GM19099 (cell line): ENCODE data around the gene CRISPLD2.

Experiments used
- POLR2A ChIP-seq: IDR thresholded peaks from 3 replicates; pipeline ENCODE4 v1.6.1; 2011; ENCODE audit warnings: low read depth; ENCODE audit not compliant: insufficient read length; ENCODE audit errors: extremely low read depth

Gene CRISPLD2

GRCh38 chr16:84791088-84791487 lies 28.7 kb upstream of the CRISPLD2 start:
- TF ChIP-seq POLR2A = no peak

GRCh38 chr16:84791501-84791900 lies 28.3 kb upstream of the CRISPLD2 start:
- TF ChIP-seq POLR2A = no peak

DNA sequence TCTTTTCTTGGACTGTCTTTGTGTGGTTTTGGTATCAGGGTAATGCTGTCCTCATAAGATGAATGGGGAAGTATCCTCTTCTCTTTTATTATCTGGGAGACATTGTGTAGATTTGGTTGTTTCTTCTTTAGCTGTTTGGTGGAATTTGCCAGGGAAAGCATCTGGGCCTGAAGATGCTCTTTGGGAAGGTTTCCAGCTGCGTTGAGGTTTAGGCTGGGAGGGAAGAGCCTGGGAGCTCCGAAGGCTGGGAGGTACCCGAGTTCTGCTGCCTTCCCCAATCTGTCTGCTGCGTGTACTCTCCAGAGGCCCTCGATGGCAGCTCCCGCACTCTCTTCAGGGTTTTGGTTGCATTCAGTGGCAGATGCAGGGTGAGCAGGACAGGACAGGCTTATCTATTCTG lies 25.6 kb upstream of the CRISPLD2 start:
- TF ChIP-seq POLR2A = no peak

DNA sequence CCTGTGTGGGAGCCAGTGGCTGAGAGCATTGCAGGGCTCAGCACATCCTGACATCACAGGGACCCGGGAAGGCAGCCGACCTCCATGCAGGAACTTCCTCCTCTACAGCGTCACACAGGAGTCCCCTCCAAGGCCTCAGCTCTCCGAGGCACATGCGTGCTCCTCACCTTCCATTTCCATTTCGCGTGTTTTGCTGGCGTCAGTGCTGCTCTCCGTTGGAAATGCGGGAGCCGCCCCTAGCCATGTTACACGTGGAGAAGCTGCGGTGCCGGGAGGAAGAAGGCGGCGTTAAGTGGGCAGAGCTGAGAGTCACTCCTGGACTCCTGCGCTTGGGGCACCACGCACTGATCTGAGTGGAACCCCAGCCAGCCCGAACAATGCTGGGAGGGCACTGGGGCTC lies 25.2 kb upstream of the CRISPLD2 start:
- no peak for TF ChIP-seq POLR2A

- no peak for TF ChIP-seq POLR2A
Observed at GRCh38 chr16:84795329-84796053, 24.3 kb upstream of the CRISPLD2 start.

DNA sequence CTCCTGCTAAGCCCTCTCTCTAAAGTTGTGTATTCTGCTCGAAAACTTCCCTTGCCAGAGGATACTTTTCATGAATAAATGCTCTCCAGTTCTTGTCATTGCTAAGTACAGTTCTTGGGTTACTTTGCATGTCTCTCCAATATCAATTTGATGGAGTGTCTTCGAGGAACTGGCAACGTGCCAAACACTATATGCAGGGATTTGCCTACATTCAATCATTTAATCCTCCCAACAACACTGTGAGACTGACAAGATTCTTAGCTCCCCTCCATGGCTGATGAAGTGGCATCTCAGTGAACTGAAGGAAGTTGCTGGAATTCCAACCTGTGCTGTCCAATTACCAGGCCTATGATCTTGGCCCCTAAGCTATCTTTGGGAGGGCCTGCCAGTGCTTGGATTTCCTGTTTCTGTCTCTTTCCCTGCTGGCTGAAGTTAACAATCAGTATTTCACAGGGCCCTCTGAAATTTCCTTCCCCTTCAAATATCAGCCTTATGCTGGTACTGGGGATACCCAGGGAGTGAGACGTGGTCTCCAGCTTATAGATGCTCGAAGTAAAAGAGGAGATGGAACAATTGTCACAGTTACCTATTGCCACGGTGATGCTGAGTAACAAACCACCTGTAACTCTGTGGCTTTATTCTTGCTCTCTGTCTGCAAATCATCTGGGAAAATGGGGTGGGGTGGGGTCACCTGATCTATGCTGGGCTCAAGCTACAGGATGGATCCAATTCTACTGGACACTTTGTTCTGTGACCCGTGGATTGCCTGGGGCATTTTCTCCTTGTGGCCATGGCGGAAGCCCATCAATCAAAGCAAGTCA lies 19.4 kb upstream of the CRISPLD2 start:
- TF ChIP-seq POLR2A = no peak

GRCh38 chr16:84803146-84803545 lies 16.6 kb upstream of the CRISPLD2 start:
- TF ChIP-seq POLR2A = no peak

DNA sequence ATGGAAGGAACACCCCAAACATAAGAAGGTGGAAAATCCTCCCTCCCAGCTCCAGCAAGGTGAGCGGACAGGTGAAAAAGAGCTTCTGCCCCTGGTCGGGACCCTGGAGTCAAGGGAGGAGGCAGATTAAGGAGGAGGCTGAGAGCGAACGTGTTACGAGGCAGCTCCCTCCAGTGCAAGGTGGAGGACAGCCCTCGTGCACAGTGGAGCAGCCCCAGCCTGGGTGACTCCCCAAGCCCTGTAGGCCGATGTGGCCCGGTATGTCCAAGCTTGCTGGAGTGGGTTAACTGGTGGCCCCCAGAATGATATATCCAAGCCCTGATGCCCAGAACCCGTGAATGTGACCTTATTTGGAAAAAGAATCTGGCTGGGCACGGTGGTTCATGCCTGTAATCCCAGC lies 15.5 kb upstream of the CRISPLD2 start:
- no peak for TF ChIP-seq POLR2A

DNA sequence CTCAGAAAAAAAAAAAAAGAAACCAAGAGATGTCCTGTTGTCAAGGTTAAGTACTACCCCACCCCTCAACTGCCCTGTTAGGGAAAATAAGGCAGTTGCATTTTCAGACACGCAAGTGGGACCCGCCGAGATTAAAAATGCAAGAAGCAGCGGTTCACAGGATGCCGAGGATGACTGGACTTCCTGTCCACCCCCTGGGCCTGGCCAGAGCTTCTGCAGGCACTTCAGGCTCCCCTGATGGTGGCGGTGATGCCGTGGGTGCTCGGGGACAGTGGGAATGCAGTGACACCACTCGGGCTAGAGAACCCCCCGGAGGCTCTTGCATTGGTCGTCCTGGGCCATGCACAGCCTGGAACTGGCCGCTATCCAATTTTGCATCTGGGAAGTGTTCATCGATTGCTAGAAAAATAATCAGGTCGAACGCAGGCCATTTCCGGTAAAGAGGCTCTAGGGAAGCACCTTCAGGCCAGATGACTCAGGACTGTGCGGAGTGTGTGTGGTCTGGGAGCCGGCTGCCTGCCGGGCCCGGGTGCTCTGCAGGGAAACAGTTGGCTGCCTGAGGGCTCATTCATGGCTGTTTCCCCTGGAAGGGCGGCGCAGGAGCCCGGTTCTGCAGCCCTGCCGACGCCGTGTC lies 13.4 kb upstream of the CRISPLD2 start:
- no peak for TF ChIP-seq POLR2A

DNA sequence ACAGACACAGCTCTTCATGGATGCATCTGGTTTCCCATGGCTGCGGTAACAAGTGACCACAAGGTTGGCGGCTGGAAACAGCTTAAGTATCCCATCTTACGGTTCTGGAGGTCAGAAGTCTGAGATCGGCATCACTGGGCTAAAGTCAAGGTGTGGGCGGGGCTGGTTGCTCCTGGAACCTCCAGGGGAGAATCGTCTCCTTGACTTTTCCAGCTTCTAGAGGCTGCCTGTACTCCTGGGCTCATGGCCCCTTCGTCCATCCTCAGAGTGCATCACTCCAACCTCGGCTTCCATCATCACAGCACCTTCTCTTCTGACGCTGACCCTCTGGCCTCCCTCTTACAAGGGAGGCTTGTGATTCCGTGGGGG lies 12.9 kb upstream of the CRISPLD2 start:
- no peak for TF ChIP-seq POLR2A

DNA sequence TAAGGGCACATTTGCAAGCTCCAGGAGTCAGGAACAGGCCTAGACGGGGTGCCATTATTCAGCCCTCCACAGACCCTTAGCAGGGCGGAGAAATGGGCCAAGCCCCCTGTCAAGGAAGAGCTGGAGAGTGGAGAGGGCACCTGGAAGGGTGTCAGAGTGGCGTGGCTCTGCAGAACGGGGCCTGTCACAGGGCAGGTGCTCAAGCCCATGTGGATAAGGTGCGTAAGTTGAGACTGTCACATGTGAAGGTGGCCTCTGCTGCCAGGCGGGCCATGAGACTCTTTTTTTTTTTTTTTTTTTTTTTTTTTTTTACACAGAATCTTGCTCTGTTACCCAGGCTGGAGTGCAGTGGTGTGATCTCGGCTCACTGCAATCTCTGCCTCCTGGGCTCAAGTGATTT lies 12.0 kb upstream of the CRISPLD2 start:
- TF ChIP-seq POLR2A = no peak

DNA sequence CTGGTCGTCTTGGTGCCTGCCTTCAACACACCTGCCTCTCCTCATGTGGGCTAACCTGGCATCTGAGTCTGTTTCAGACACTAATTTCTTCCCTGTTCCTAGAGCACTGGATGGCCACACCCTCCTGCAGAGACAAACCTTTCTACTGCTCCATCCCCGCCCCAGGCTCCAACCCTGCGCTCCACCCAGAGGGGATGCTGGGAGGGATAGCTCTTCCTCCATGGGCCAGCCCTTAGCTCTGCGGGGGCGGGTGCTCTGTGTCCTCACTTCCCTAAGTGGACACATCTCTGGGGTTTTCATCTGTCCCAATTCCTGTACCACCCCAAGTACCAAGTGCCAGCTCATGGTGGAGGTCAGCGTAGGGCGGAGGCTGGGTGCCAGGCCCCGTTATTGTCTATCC lies 11.0 kb upstream of the CRISPLD2 start:
- no peak for TF ChIP-seq POLR2A

- TF ChIP-seq POLR2A = no peak
Observed at GRCh38 chr16:84810518-84811273, 9.1 kb upstream of the CRISPLD2 start.

GRCh38 chr16:84811529-84811928 lies 8.3 kb upstream of the CRISPLD2 start:
- TF ChIP-seq POLR2A = no peak
